ENCODE measurements around the gene STXBP3.
"Not testable (repeated sequence)": the region's sequence is repeated elsewhere in the genome, so short reads cannot be mapped to it uniquely, and the experiment has no call there.

The STXBP3 gene, protein sequence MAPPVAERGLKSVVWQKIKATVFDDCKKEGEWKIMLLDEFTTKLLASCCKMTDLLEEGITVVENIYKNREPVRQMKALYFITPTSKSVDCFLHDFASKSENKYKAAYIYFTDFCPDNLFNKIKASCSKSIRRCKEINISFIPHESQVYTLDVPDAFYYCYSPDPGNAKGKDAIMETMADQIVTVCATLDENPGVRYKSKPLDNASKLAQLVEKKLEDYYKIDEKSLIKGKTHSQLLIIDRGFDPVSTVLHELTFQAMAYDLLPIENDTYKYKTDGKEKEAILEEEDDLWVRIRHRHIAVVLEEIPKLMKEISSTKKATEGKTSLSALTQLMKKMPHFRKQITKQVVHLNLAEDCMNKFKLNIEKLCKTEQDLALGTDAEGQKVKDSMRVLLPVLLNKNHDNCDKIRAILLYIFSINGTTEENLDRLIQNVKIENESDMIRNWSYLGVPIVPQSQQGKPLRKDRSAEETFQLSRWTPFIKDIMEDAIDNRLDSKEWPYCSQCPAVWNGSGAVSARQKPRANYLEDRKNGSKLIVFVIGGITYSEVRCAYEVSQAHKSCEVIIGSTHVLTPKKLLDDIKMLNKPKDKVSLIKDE

GRCh38 chr1:108746382-108747170 lies at the start of gene STXBP3:
TSS of gene STXBP3 (plus strand) at chr1:108746674. CDS start at chr1:108746738, 64 bp downstream.
- DNase-seq (ENCODE audit: low read depth in 2 of 2): peak; percentile 92 to 93

- no peak for DNase-seq (ENCODE audit: low read depth in 2 of 2)
These were observed 46.8 kb upstream of the STXBP3 start for GRCh38 chr1:108699375-108700332.

- no peak for DNase-seq (ENCODE audit: low read depth in 2 of 2)
These were observed 45.2 kb upstream of the STXBP3 start for GRCh38 chr1:108701176-108701849.

DNA sequence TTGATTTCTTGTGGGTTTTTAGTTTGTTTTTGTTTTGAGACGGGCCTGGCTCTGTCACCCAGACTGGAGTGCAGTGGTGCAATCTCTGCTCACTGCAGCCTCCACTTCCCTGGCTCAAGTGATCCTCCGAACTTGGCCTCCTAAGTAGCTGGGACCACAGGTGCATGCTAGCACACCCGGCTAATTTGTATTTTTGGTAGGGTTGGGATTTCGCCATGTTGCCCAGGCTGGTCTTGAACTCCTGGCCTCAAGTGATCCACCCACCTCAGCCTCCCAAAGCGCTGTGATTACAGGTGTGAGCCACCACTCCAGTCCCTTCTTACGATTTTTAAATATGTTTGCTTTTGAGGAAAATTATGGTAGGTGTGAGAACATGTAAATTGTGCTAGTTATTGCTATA lies 44.4 kb upstream of the STXBP3 start:
- not testable (repeated sequence) for DNase-seq (ENCODE audit: low read depth in 2 of 2)

DNA sequence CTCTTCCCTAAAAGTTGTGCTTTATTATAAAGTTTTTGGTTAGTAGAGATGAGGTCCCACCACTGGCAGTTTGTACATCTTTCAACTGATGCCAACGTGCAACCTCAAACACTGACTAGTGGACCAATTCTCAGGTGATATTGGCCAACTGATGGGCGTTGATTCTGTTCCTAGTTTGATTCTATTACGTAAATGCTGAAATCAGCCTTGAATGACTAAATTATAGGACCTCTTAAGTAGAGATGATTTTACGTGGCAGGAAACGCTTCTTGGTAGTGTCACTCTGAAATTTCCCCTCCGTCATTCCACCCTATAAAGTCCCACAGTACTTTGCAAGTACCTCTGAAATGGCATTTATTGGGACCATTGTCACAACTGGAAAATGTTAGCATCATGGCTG lies 42.5 kb upstream of the STXBP3 start:
- no peak for DNase-seq (ENCODE audit: low read depth in 2 of 2)

- DNase-seq (ENCODE audit: low read depth in 2 of 2): no peak
These were observed 42.0 kb upstream of the STXBP3 start for GRCh38 chr1:108704496-108704895.

DNA sequence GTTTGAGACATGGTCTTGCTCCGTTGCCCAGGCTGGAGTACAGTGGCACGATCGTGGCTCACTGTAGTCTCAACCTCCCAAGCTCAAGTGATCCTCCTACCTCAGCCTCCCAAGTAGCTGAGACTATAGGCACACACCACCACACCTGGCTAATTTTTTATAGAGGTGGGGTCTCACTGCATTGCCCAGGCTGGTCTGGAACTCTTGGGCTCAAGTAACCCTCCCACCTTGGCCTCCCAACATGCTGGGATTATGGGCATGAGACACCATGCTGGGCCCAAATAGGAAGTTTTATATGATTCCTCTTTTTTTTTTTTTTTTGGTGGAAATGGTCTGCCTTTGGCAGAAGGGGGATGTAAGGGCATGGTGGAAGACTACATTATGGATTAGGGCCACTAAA lies 39.8 kb upstream of the STXBP3 start:
- DNase-seq (ENCODE audit: low read depth in 2 of 2): no peak

DNA sequence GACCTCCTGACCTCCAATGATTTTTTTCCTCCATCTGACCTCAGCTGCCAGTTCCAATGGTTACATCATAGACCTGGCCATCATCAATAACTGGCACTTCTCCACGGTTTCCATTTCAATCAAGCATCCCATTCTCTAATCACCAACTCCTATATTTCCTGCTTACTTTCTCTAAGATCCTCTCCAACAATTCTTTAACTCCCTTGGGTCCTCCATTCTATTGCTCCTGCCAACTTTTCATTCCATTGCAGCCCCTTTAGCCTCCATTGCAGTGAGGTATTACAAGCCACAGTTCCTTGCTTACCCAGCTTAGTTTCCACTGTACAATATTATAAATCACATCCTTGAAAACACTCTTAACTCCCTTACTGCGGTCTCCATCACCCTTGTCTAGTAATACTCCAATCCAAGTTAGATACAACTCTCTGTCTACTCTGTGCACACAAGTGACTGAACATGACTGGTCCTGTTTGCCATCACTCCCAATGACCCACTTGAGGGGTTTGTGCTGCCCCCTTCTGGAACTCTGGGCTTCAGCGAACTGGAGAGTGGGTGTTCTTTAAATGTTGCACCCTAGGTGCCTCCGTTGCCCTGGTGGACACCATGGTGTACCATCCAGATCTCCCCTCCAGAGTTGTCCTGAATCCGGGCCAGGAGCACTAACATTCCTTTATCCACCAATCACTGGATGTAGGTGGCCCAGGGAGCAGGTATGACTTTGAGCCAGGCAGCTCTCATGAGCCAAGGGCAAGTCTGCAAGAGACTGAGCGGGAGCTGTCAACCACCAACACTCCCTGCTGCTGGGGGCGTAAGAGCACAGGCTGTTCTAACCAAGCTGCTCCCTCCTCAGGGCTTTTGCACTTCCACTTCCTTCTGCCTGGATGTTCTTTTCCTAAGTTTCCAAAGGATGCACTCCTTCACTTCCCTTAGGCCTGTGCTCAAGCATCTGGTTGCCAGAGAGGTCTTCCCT lies 37.5 kb upstream of the STXBP3 start:
- peak in 1 of 2 experiments; percentile 28 for DNase-seq (ENCODE audit: low read depth in 2 of 2)

- no peak for DNase-seq (ENCODE audit: low read depth in 2 of 2)
These were observed 33.8 kb upstream of the STXBP3 start, which contains the start of gene FNDC7 for GRCh38 chr1:108712606-108713150. TSS of gene FNDC7 (plus strand) at chr1:108712908. CDS start at chr1:108712934, 26 bp downstream.

DNA sequence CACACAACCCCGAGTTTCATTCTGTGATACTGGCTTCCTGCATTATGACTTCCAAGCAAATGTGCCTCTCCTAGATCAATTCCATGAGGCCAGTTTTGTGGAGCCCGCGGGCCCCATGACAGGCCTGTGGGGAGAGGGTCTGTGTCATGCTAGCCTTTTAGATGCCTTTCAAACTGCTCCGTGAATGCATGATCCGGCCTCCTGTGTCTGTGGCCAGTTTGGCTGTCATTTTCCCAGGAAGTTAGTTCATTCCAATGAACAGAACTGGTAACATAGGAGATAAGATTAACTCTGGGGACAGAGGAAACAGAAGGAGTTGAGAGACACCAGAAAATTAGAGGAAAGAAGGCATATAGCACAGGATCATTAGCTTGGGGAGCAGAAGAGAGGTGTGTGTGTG lies 30.5 kb upstream of the STXBP3 start:
- DNase-seq (ENCODE audit: low read depth in 2 of 2): no peak

- no peak for DNase-seq (ENCODE audit: low read depth in 2 of 2)
These were observed 29.8 kb upstream of the STXBP3 start for GRCh38 chr1:108716437-108717230.

GRCh38 chr1:108717774-108718316 lies 28.6 kb upstream of the STXBP3 start:
- no peak for DNase-seq (ENCODE audit: low read depth in 2 of 2)

DNA sequence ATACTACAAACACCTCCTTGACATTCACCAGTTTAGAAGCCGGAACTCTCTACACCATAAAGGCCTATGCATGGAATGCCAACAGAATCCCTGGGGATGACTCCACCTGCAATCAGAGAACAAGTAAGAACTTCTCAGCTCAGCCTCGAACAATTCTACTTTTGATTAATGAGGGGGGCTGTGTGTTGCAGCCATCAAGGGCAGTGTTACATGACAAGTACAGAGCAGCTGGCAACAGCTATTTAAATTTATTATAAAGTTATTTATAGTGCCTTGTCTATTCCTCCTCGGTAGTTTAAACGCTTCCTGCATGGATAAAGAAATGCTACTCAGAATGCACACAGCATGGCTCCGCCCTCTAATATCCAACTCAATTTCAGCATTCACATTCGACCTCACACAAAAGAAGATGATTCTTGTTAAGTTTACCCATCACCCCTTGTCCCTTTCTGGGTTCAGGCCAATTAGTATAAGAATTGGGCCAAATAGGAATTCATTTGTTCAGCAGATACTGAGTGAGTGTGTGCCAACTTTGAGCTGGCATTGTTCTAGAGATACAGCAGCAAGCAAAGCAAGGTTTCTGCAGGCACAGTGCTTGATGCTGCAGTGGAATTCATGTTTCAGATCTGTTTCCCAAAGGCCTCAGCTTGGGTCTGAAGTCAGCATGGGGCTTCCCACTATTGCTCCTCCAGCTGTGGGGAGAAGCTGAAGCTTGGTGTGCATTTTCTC lies 27.4 kb upstream of the STXBP3 start:
- no peak for DNase-seq (ENCODE audit: low read depth in 2 of 2)

DNA sequence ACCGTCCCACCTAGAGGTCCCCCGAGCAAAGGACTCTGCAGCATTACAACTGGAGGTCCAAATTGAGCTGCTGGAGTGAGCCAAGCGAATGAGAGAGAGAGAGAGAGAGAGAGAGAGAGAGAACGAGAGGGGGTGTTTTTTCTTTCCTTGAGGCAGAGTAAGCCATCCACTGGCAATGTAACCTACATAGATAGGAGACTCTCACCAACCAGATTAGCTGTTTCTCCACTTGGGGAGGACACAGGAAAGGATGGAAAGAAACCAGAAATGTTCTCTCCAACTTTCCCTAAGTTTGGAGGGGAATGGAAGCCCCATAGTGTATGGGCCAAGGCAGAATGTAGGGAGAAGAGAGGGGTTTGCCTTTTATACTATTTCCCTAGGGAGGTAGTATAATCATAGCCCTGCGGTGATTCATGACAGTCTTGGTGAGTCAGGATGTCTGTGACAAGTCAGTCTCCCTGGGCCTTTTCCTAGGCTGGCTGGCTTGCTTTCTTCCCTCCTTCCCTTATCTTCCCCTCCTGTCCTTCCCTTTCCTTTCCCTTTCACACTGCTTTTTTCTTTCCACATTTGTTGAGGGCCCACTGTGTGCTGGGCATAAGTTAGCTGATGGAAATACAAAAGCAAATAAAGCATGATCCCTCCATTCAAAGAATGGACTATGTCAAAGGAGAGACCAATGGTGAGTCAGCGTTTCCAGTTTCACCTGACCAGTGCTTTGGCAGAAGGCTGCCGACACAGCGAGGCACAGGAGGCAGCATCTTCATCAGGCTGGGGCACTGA lies 26.6 kb upstream of the STXBP3 start:
- peak; percentile 59 to 66 for DNase-seq (ENCODE audit: low read depth in 2 of 2)

GRCh38 chr1:108722292-108722691 lies 24.2 kb upstream of the STXBP3 start:
- no peak for DNase-seq (ENCODE audit: low read depth in 2 of 2)

DNA sequence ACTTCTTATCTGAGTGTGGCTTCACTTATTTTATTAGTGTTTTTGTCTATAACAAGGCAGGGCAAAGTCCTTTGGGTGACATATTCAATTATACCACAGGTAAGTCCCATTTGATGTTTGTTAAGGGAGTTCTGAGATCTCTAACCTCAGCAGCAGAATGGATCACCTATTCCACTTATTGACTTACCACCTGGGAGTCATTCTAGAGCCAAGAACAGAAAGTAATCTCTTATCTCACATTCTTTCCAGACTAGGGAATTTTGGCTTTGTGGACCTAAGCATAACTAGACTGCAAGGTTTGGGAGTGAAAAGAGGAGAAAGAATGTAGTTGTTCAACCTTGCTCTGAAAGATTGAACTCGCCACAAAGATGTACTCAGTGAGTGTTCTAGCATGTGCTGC lies 20.6 kb upstream of the STXBP3 start:
- no peak for DNase-seq (ENCODE audit: low read depth in 2 of 2)
